Type B pancreatic cell (in vitro differentiated cells): ENCODE results near the gene CGB7. TPM values are rescaled to one million over a fixed set of nuclear protein-coding genes. Genes with fewer than 3 reads are reported as not detected.
"Not testable (repeated sequence)": the region's sequence is repeated elsewhere in the genome, so short reads cannot be mapped to it uniquely, and the experiment has no call there.

Experiments
- DNase-seq: peaks from one replicate; pipeline ENCODE4 v3.0.0; 2021; ENCODE audit warnings: mixed read lengths; ENCODE audit not compliant: unreplicated experiment; ENCODE audit errors: extremely low spot score
- H3K27ac Mint-ChIP-seq: 2 replicates; pipeline ENCODE4 v1.8.0; 2021; ENCODE audit warnings: mild to moderate bottlenecking, mixed read lengths
- H3K27me3 Mint-ChIP-seq: 2 replicates; pipeline ENCODE4 v1.8.0; 2021; ENCODE audit warnings: mixed read lengths
- H3K36me3 Mint-ChIP-seq: 2 replicates; pipeline ENCODE4 v1.8.0; 2021; ENCODE audit warnings: mixed read lengths
- H3K4me1 Mint-ChIP-seq: one replicate; pipeline ENCODE4 v1.8.0; 2021; ENCODE audit warnings: mixed read lengths; ENCODE audit not compliant: unreplicated experiment
- H3K4me3 Mint-ChIP-seq: 2 replicates; pipeline ENCODE4 v1.8.0; 2021; ENCODE audit warnings: mild to moderate bottlenecking, mixed read lengths
- H3K9me3 Mint-ChIP-seq: 2 replicates; pipeline ENCODE4 v1.8.0; 2021; ENCODE audit warnings: mixed read lengths
- total RNA-seq: library from RNA; stranded (reverse); gene quantifications from 2 replicates; pipeline ENCODE4 v1.2.1, GENCODE V29; 2021; ENCODE audit warnings: low replicate concordance
- TF ChIP-seq, protein P1 (sequence below): fragments of 200-600 bp; sonication (generic); conservative IDR thresholded peaks from 2 replicates; pipeline ENCODE4 v1.5.0; 2021; ENCODE audit warnings: antibody characterized with exemption, mild to moderate bottlenecking

CGB7 gene
- total RNA-seq, 1 donor from 2014 or later, result 1.9 TPM

GRCh38 chr19:49081273-49081672, 23.7 kb upstream of the CGB7 start:
- Mint-ChIP-seq H3K4me3 (no peak overlapping the region), H3K4me1 (peaks cover 4% of the 10 kb centered on the region), H3K27ac (no peak overlapping the region), H3K9me3 (no peaks in the 10 kb centered on the region), H3K27me3 (peaks cover 8% of the 10 kb centered on the region), H3K36me3 (no peaks in the 10 kb centered on the region)
- TF ChIP-seq, protein P1, sequence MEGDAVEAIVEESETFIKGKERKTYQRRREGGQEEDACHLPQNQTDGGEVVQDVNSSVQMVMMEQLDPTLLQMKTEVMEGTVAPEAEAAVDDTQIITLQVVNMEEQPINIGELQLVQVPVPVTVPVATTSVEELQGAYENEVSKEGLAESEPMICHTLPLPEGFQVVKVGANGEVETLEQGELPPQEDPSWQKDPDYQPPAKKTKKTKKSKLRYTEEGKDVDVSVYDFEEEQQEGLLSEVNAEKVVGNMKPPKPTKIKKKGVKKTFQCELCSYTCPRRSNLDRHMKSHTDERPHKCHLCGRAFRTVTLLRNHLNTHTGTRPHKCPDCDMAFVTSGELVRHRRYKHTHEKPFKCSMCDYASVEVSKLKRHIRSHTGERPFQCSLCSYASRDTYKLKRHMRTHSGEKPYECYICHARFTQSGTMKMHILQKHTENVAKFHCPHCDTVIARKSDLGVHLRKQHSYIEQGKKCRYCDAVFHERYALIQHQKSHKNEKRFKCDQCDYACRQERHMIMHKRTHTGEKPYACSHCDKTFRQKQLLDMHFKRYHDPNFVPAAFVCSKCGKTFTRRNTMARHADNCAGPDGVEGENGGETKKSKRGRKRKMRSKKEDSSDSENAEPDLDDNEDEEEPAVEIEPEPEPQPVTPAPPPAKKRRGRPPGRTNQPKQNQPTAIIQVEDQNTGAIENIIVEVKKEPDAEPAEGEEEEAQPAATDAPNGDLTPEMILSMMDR, result no peak
- no peak for DNase-seq

DNA sequence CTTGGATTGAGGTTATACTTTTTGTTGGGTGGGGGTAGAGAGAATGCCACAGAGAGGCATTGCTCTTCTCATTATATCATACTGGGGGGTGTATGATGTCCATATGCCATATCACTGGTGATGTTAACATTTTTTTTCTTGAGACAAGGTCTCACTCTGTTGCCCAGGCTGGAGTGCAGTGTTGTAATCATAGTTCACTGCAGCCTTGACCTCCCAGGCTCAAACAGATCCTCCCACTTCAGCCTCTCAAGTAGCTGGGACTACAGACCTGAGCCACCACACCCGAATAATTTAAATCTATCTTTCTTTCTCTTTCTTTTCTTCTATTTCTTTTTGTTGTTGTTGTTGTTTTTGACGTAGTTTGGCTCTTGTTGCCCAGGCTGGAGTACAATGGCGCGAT, 22.8 kb upstream of the CGB7 start:
- TF ChIP-seq, protein P1, result no peak
- H3K9me3 Mint-ChIP-seq, result no peaks in the 10 kb centered on the region
- H3K4me3 Mint-ChIP-seq, result no peak overlapping the region
- H3K27ac Mint-ChIP-seq, result no peak overlapping the region
- no peak for DNase-seq
- peaks cover 4% of the 10 kb centered on the region for H3K4me1 Mint-ChIP-seq
- peaks cover 10% of the 10 kb centered on the region for H3K27me3 Mint-ChIP-seq
- H3K36me3 Mint-ChIP-seq, result no peaks in the 10 kb centered on the region

- H3K36me3 Mint-ChIP-seq, H3K4me3 Mint-ChIP-seq, H3K9me3 Mint-ChIP-seq, H3K27ac Mint-ChIP-seq, DNase-seq: not testable (repeated sequence)
- H3K4me1 Mint-ChIP-seq, result peaks cover 10% of the 10 kb centered on the region
- H3K27me3 Mint-ChIP-seq, result peaks cover 45% of the 10 kb centered on the region
- TF ChIP-seq, protein P1, result peak; percentile 80
Observed at GRCh38 chr19:49074869-49075268, 17.3 kb upstream of the CGB7 start.

DNA sequence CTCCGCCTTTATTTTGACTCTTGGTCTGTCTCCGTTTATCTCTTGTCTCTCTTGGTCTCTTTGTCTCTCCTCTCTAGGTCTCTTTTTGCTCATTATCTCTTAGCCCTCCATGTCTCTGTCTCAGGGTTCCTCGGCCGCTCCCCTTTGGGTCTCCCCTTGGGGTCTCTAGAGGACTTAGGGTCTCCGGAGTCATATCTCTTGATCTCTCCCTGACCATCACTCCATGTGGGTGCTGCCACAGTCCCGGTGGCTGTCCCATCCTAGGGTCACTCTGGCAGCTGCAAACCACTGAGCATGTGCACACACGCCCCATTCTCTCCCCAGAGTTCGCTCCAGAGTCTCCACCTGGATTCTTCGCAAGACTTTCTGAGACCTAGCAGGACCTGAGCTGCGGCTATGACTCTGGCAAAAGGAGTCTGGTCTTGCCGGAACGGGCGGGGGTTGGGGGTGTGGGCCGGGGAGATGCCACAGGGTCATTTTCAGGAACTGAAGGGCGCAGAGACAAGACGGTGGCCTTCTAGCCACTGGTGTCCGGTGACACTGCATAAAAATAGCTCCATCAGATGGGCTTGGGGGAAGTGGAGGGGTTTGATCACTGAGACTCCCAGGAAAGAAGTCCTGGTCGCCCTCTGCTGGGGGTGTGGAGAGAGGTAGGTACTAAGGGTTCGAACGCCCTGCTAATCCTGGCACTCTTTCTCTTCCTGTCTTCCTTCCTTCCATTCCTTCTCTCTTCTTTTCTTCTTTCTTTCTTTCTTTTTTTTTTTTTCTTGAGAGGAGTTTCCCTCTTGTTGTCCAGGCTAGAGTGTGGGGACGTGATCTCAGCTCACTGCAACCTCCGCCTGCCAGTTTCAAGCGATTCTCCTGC, 16.2 kb upstream of the CGB7 start:
- no peaks in the 10 kb centered on the region for H3K36me3 Mint-ChIP-seq
- H3K4me3 Mint-ChIP-seq, result peak overlapping the region; percentile 67
- peaks cover 10% of the 10 kb centered on the region for H3K9me3 Mint-ChIP-seq
- DNase-seq, result no peak
- peak overlapping the region; percentile 22 for H3K27ac Mint-ChIP-seq
- peaks cover 55% of the 10 kb centered on the region for H3K27me3 Mint-ChIP-seq
- TF ChIP-seq, protein P1, result peak; percentile 36
- H3K4me1 Mint-ChIP-seq, result peaks cover 10% of the 10 kb centered on the region

GRCh38 chr19:49071860-49072547, 14.5 kb upstream of the CGB7 start:
- no peak for DNase-seq
- H3K27ac Mint-ChIP-seq, result no peak overlapping the region
- no peaks in the 10 kb centered on the region for H3K36me3 Mint-ChIP-seq
- H3K27me3 Mint-ChIP-seq, result peaks cover 68% of the 10 kb centered on the region
- peak overlapping the region; percentile 47 for H3K4me3 Mint-ChIP-seq
- H3K9me3 Mint-ChIP-seq, result peaks cover 10% of the 10 kb centered on the region
- H3K4me1 Mint-ChIP-seq, result peaks cover 16% of the 10 kb centered on the region
- TF ChIP-seq, protein P1, result no peak
